IPS-20b (cell line): ENCODE measurements around the gene NIPAL3.
A peak's percentile ranks its signal among the peaks of the same experiment; 100 is the strongest.

ENCODE experiments used
- H3K27ac ChIP-seq: one replicate; pipeline ENCODE4 v1.5.1; 2013; ENCODE audit warnings: low read length
- H3K27me3 ChIP-seq: 2 replicates; pipeline ENCODE4 v1.6.1; 2013; ENCODE audit warnings: mild to moderate bottlenecking, low read length, inconsistent platforms; ENCODE audit not compliant: insufficient read depth
- H3K36me3 ChIP-seq: 2 replicates; pipeline ENCODE4 v1.6.1; 2013; ENCODE audit warnings: low read depth, mild to moderate bottlenecking, inconsistent platforms, low read length, moderate library complexity; ENCODE audit not compliant: insufficient read depth
- H3K4me1 ChIP-seq: 2 replicates; pipeline ENCODE4 v1.6.1; 2013; ENCODE audit warnings: mild to moderate bottlenecking, control low read depth, inconsistent platforms, low read length, moderate library complexity; ENCODE audit not compliant: insufficient read depth
- H3K4me3 ChIP-seq: 2 replicates; pipeline ENCODE4 v1.5.1; 2013; ENCODE audit warnings: mild to moderate bottlenecking, low read length, inconsistent platforms
- H3K9ac ChIP-seq: 2 replicates; pipeline ENCODE4 v1.6.1; 2013; ENCODE audit warnings: low read depth, mild to moderate bottlenecking, inconsistent platforms, low read length, moderate library complexity
- H3K9me3 ChIP-seq: 2 replicates; pipeline ENCODE4 v1.6.1; 2013; ENCODE audit warnings: mild to moderate bottlenecking, low read depth, low read length, inconsistent platforms; ENCODE audit not compliant: insufficient read depth

Gene NIPAL3

DNA sequence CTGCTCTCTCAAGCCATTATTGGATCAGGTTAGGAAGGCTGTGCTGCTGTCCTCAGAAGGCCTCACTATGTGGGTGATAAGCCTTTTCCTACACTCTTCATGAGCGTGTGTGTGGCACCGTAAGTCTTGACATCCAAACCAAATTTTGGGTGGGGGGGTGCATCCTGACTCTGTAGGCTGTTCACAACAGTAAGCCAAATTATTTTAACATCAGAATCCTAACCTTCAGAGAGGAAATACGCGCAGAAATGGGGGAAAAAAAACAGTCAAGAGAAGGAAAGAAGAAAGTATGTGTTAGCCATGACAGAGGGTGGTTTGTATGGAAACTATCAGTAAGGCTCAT, 23.0 kb upstream of the NIPAL3 start:
- no peak overlapping the region for H3K9ac ChIP-seq
- no peaks in the 10 kb centered on the region for H3K27me3 ChIP-seq
- H3K9me3 ChIP-seq = no peaks in the 10 kb centered on the region
- no peak overlapping the region for H3K27ac ChIP-seq
- no peak overlapping the region for H3K4me3 ChIP-seq
- H3K36me3 ChIP-seq = no peaks in the 10 kb centered on the region
- peaks cover 20% of the 10 kb centered on the region for H3K4me1 ChIP-seq

GRCh38 chr1:24392982-24393650, 22.5 kb upstream of the NIPAL3 start:
- no peaks in the 10 kb centered on the region for H3K36me3 ChIP-seq
- no peak overlapping the region for H3K4me3 ChIP-seq
- H3K27ac ChIP-seq = no peak overlapping the region
- no peaks in the 10 kb centered on the region for H3K9me3 ChIP-seq
- H3K27me3 ChIP-seq = no peaks in the 10 kb centered on the region
- H3K9ac ChIP-seq = peak overlapping the region; percentile 33; the same call in 1 of the 2 replicates
- H3K4me1 ChIP-seq = peaks cover 20% of the 10 kb centered on the region

DNA sequence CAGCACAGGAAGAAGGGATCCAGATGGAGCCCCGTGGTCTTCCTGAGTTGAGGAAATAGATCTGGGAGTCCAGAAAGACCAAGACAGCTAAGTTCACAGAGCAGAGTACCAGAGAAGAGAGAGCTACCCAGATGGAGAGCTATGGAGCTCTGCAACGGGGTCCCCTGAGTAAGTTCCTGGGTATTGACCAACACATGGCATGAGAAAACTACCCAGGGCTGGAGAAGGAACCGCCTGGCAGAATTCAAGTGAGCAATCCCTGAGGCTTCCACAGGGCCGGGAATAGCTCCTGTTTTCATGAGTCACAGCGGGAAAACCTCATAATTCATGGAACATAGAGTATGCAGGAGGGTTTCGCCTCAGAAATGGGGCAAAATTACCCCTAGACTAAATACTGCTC, 21.7 kb upstream of the NIPAL3 start:
- Histone ChIP-seq H3K27me3 (no peaks in the 10 kb centered on the region), H3K9me3 (no peaks in the 10 kb centered on the region), H3K4me3 (no peak overlapping the region), H3K27ac (no peak overlapping the region), H3K4me1 (peaks cover 20% of the 10 kb centered on the region), H3K9ac (peak overlapping the region; percentile 33; the same call in 1 of the 2 replicates), H3K36me3 (no peaks in the 10 kb centered on the region)

DNA sequence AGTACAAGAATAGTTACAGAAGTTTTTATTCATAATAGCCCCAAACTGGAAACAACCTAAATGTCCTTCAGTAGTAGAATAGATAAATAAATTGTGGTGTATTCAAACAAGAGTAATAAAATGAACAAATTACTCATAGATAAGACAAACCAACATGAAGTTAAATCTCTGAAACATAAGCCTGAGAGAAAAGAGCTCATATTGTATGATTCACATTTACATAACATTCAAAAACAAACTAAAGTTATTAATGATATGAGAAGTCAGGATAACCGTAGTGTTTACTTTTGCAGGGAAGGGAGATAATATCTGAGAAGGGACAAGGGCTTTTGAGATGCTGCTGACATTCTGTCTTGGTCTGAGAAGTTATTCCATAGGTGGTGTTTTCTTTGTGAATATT, 15.5 kb upstream of the NIPAL3 start:
- Histone ChIP-seq H3K27ac (no peak overlapping the region), H3K4me1 (no peaks in the 10 kb centered on the region), H3K36me3 (no peaks in the 10 kb centered on the region)

DNA sequence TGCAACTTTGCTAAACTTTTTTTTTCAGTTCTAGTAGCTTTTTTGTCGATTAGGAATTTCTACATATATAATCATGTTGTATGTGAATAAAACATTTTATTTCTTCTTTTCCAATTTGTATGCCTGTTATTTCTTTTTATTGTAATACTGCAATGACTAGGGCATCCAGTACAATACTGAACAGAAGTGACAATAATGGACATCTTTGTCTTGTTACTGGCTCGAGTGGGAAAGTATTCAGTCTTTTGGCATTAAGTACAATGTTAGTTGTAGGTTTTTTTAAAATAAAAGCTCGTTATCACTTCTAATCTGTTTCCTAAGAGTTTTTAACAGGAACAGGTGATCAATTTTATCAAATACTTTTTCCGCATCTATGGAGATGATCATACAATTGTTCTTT, 11.8 kb upstream of the NIPAL3 start:
- no peaks in the 10 kb centered on the region for H3K4me1 ChIP-seq
- no peak overlapping the region for H3K4me3 ChIP-seq
- H3K27ac ChIP-seq = no peak overlapping the region
- no peaks in the 10 kb centered on the region for H3K27me3 ChIP-seq
- H3K9ac ChIP-seq = no peak overlapping the region
- H3K36me3 ChIP-seq = no peaks in the 10 kb centered on the region
- H3K9me3 ChIP-seq = no peaks in the 10 kb centered on the region

More for the DNA sequence above, 15.5 kb upstream of the NIPAL3 start:
- H3K9me3 ChIP-seq = no peaks in the 10 kb centered on the region
- no peak overlapping the region for H3K9ac ChIP-seq
- no peaks in the 10 kb centered on the region for H3K27me3 ChIP-seq
- H3K4me3 ChIP-seq = no peak overlapping the region

DNA sequence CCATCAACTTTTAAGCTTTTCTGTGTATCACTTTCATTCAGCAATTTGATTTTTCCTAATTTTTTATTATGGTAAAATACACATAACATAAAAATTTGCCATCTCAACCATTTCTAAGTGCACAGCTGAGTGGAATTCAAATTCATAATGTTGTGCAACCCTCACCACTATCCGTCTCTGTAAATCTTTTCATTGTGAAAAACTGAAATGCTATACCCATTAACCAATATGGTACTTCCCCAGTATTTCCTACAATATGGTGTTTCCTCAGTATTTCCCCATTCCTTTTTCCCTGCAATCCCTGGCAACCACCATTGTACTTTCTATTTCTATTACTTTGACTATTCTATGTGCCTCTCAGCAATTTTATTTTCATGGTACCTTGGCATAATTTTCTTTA, 8.8 kb upstream of the NIPAL3 start:
- H3K4me3 ChIP-seq = no peak overlapping the region
- H3K9me3 ChIP-seq = no peaks in the 10 kb centered on the region
- no peaks in the 10 kb centered on the region for H3K4me1 ChIP-seq
- H3K9ac ChIP-seq = no peak overlapping the region
- no peaks in the 10 kb centered on the region for H3K36me3 ChIP-seq
- no peak overlapping the region for H3K27ac ChIP-seq
- H3K27me3 ChIP-seq = no peaks in the 10 kb centered on the region

DNA sequence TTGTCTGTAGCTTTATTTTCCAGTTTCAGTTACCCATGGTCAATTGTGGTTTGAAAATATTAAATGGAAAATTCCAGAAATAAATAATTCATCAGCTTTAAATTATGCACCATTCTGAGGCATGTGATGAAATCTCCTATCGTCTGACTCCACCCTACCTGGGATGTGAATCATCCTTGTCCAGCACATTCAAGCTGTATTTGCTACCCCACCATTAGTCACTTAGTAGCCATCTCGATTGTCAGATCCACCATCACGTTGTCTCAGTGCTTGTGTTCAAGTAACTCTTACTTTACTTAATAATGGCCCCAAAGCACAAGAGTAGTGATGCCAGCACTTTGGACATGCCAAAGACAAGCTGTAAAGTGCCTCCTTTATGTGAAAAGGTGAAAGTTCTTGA, 6.1 kb upstream of the NIPAL3 start:
- no peak overlapping the region for H3K9ac ChIP-seq
- H3K9me3 ChIP-seq = no peaks in the 10 kb centered on the region
- H3K27ac ChIP-seq = no peak overlapping the region
- no peaks in the 10 kb centered on the region for H3K36me3 ChIP-seq
- no peak overlapping the region for H3K4me3 ChIP-seq
- H3K4me1 ChIP-seq = no peaks in the 10 kb centered on the region
- H3K27me3 ChIP-seq = no peaks in the 10 kb centered on the region

GRCh38 chr1:24410750-24411149, 4.9 kb upstream of the NIPAL3 start:
- Histone ChIP-seq H3K27me3 (no peaks in the 10 kb centered on the region), H3K27ac (no peak overlapping the region), H3K36me3 (no peaks in the 10 kb centered on the region), H3K9ac (no peak overlapping the region), H3K9me3 (no peaks in the 10 kb centered on the region), H3K4me1 (no peaks in the 10 kb centered on the region), H3K4me3 (no peak overlapping the region)

DNA sequence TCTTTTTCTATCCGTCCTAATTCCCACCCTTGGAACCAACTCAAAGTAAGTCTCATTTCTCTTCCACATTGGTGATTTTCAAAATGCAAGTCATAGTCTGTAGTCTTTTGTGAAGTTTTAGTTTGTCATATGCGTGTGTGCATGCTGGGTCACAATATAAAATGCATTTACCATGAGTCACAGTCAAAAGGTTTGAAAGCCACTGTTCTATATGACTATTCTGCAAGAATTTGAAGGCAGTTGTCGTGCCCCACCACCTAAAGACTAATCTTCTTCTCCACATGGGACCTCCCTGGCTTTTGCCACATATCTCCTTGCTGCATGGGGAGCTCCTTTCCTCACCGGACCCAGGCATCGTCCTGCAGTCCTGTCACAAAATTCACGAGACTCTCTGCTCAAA, 3.6 kb upstream of the NIPAL3 start:
- H3K4me1 ChIP-seq = no peaks in the 10 kb centered on the region
- H3K9ac ChIP-seq = no peak overlapping the region
- H3K27me3 ChIP-seq = no peaks in the 10 kb centered on the region; the same call in 1 of the 2 replicates
- no peaks in the 10 kb centered on the region for H3K9me3 ChIP-seq
- H3K4me3 ChIP-seq = no peak overlapping the region
- no peaks in the 10 kb centered on the region for H3K36me3 ChIP-seq
- no peak overlapping the region for H3K27ac ChIP-seq

DNA sequence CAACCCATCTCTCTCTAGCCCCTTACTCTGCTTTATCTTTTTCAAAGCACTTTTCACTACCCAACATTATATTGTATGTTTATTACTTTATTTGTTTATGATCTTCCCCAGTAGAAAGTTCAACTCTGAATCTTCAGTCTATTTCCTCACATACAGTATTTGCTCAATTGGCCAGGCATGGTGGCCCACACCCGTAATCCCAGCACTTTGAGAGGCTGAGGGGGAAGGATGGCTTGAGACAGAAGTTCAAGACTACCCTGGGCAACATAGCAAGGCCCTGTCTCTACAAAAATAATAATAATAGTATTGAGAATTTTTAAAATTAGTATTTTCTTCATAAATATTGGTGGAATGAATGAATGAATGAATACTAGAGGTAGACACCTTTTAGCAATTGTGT, 3.2 kb upstream of the NIPAL3 start:
- no peaks in the 10 kb centered on the region for H3K9me3 ChIP-seq
- H3K27ac ChIP-seq = no peak overlapping the region
- peak overlapping the region; percentile 92 for H3K4me3 ChIP-seq
- no peak overlapping the region for H3K9ac ChIP-seq
- no peaks in the 10 kb centered on the region; the same call in 1 of the 2 replicates for H3K27me3 ChIP-seq
- no peaks in the 10 kb centered on the region for H3K36me3 ChIP-seq
- no peaks in the 10 kb centered on the region for H3K4me1 ChIP-seq

DNA sequence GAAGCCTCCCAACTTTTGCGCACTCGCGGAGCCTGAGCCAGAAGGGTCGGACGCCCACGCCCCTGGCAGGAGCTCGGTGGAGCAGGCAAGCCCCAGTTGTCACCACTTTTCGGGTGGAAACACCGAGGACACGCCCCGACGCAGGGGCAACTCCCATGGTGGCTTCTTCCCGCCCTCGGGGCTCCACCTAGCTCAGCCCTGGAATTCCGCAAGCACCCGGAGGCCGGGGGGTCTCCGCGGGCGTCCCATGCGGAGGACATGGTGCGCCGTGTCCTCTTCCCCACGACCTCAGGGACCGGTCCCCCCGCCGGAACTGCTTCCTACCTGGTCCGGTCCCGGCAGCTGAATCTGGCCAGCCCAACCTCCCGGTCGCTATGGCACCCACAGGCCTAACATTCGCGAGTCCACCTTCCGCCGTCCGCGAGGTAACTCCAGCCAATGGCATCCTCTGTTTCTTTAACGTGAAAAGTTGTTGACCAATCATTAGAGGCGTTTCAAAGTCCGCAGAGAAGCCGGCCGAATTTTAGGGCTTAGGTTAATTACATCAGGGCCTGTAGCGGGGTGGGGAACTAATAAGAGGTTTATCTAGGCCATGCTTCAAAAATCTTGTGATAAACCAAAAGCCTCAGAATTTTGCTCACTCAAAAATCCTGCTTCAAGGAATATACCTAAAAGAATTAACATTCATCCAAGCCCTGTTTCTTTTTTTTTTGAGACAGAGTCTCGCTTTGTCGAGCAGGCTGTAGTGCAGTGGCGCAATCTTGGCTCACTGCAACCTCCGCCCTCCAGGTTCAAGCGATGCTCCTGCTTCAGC, 2.0 kb upstream of the NIPAL3 start, which contains the start of gene STPG1:
TSS of gene STPG1 (minus strand) at position 433 of the 814 bp plus-strand sequence. CDS start 12,394 bp downstream, outside the sequence.
- Histone ChIP-seq H3K4me1 (no peaks in the 10 kb centered on the region), H3K4me3 (peak within 1 kb of the TSS; percentile 92)

More for the DNA sequence above, 2.0 kb upstream of the NIPAL3 start, which contains the start of gene STPG1:
- H3K27ac ChIP-seq = no peak within 1 kb of the TSS
- H3K36me3 ChIP-seq = no peaks in the 10 kb centered on the region
- no peaks in the 10 kb centered on the region for H3K9me3 ChIP-seq
- H3K9ac ChIP-seq = peak within 1 kb of the TSS; percentile 88; the same call in 1 of the 2 replicates
- no peaks in the 10 kb centered on the region; the same call in 1 of the 2 replicates for H3K27me3 ChIP-seq
